NOMO-1 treated with DMSO at 0.1 percent for 48 hours (cell line): ENCODE data around the gene CCDC127.
A peak's percentile ranks its signal among the peaks of the same experiment; 100 is the strongest.

Source experiments
- DNase-seq: peaks from one replicate; lab custom pipeline; 2025; ENCODE audit not compliant: unreplicated experiment; lab: John Stamatoyannopoulos, UW

The CCDC127 gene

DNA sequence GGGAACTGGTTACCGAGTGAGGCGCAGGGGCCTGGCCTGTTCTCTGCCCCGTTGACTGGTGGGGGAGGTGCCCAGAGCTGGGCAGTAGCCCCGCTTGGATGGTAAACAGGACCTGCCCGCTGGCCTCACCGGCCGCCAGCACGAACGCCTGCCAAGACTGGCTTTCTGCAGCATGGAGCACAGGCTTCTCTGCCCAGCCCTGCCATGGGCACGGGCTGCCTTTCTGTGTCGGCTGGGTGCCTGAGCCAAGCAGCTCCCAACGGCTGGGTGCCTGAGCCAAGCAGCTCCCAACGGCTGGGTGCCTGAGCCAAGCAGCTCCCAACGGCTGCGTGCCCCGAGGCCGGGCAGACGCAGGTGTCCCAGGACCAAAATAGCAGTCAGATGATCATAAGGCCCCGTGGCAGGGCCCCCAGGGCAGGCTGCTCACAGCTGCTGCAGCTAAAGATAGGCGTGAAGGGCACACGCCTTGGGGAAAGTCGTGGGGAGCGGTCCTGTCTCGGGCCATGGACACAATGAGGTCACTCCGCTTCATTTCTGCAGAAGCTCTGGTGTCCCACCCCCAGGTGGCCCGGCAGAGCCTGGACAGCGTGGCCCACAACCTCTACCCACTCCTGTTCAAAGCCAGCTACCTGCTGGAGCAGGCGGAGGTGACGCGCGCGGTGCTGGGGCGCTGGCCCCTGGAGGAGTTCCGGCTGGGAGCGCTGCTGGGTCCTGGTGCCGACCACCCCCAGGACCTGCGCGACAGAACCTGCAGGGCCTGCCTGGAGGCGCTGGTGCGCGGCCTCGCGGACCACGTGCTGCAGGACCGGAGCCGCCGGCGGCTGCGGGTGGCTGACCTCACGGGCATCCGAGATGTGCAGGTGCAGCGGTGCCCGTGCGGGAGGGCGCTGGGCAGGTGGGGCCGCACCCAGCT lies 26.7 kb downstream of the CCDC127 start, which contains the start of gene LRRC14B:
TSS of gene LRRC14B (plus strand) at position 460 of the 913 bp plus-strand sequence. CDS start at position 504, 44 bp downstream.
- no peak for DNase-seq

- no peak for DNase-seq
These were observed 27.5 kb downstream of the CCDC127 start for GRCh38 chr5:190366-191035.

GRCh38 chr5:189976-190365 lies 28.0 kb downstream of the CCDC127 start:
- no peak for DNase-seq

DNA sequence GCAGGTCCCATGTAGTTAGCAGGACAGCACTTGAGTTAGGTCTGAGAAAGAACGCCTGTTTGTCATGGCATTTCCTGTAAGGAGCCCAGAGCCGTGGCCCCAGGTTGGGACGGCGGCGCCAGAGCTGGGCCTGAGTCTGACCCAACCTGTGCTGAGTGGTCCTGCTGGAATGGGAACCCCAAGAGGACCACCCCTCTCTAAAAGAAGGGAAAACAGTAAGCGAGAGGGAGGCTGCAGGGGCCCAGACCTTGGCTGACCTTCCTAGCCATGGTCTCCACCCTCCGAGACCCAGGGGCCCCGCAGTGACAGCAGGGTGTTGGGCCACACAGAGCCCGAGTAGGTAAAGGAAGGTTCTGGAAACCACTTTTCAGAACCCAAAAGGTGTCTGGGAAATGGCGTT lies 28.5 kb downstream of the CCDC127 start:
- no peak for DNase-seq

- peak; percentile 81 for DNase-seq
These were observed 29.2 kb downstream of the CCDC127 start for GRCh38 chr5:188488-189481.

GRCh38 chr5:187617-188451 lies 30.1 kb downstream of the CCDC127 start:
- no peak for DNase-seq

DNA sequence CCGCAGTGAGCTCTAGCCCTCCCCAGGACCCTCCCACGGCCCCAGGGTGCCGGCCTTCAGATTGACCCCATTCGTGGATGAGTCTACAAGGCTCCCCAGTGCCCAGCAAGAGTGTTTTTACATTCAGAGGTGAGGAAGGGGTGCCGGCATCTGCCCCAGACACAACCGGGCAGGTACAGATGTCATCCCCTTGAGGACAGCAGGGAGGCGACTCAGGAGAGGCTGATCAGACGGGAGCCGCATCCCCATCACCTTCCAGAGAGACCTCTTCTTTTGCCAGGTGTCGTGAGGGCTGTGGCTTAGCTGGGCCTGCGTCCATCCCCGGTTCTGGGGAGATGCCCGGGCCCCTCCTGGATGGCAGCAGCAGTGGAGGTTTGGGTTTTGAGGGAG lies 30.9 kb downstream of the CCDC127 start:
- DNase-seq = no peak

GRCh38 chr5:186091-187041 lies 31.6 kb downstream of the CCDC127 start:
- DNase-seq = no peak

DNA sequence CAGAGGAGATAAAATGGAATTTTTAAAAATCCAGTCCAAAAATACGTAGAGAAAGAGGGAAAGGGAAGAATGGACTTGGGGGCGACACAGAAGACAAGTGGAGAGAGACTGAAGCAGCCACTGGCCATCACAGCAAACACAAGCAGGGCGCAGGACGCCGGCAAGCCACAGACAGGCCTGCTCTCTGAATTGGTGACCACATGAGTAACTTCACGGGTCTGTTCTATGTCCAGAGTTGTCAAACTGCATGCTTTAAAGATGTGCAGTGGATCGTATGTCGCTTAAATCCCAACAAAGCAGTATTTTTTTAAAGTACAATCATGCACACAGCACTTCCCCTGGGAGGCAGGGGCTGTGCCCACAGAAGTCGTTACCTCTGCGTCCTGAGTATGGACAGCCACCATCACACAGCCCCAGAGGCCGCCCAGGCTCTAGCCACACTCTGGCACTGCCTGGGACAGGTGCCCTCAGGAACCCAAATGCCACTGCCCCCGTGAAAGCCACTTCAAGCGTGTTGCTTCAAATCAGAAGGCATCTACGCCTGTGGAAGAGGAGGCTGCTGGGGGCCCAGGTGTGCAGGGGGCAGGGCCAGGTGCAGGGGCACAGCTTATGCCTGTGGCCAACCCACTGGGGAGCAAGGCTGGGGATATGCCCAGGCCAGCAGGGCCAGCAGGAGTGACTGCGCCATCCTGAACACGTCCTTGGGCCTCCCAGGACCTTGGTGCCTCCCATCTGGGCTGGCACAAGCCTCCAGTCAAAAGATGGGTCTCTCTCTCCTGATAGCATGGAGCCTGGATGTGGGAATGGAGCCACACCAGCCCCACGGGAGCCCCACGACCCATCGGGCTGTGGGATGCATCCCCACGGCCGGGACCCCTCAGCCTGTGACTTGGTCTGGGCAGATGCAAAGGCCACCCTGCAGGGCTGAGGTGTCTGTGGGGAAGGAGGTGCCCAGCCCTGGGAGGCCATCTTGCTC lies 32.6 kb downstream of the CCDC127 start:
- DNase-seq = no peak

- DNase-seq = no peak
These were observed 33.5 kb downstream of the CCDC127 start for GRCh38 chr5:184471-184870.

DNA sequence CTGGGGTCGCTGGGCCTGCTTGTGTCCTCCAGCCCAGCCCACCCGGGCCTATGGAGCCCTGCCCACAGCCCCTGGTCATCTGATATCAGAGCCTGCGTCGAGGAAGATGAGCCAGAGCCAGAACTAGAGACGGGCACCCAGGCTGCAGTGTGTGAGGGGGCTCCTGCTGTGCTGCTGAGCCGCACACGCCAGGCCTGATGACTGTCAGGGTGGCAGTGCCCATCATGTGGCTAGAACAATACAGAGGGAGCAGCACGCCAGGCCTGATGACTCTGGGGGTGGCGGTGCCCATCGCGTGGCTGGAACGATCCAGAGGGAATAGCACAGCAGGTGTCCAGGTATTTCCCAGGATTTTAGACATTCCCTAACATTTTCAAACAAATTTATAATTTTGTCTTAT lies 35.8 kb downstream of the CCDC127 start:
- no peak for DNase-seq

- DNase-seq = no peak
These were observed 36.4 kb downstream of the CCDC127 start for GRCh38 chr5:181566-181965.

GRCh38 chr5:181160-181559 lies 36.8 kb downstream of the CCDC127 start:
- no peak for DNase-seq

DNA sequence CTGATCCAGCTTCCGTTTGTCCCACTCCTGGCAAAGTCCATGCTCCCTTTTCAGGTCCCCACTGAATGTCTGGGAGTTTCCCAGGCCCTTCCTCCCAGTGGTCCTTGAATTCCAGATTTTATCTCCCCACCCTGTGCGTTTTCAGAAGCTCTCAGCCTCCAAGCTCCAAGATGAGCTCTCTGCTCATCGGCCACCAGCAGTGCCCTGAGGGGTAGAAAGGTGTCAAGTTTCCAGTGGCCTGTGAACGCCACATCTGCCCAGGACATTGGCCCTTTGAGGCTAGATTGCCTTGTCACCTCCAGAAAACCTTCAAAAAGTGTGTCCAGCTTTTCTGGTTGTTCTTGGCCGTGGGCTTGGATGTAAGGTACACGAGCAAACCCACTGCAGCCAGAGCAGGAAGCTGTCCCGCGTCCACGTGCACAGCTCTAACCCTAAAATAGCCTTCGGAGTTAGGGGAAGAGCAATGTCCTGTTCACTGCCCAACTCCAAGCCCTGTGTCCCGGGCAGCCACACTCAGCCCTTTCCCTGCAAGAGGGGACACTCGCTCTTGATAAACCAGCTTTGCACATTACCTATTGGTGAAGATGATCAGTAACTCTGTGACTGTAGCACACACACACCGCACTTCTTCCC lies 37.6 kb downstream of the CCDC127 start:
- DNase-seq = no peak

- DNase-seq = no peak
These were observed 38.6 kb downstream of the CCDC127 start for GRCh38 chr5:179401-179800.

- DNase-seq = no peak
These were observed 39.8 kb downstream of the CCDC127 start for GRCh38 chr5:178110-178509.

DNA sequence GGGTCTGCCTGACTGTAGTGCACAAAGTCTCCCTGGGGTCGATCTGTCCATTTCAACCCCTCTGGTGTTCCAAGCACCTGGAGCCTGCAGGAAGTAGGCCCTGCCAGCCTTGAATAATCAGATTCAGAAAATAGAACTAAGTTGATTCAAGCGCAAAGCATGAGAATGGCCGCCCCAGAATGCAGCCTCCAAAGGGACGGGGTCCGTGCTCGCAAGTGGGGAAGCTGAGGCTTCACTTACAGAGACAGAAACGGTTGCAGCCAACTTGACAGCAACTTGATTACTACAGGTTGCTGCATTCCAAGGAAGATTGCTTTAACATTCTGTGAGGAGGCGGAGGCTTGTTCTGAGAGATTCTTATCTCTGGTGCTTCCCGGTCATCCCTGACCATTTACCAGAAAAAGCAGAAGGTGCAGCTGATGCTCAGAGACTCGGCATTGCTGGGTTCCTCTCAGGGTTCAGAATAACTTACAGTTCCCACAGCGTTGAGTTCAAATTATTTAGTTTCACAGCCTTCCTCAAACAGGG lies 41.6 kb downstream of the CCDC127 start:
- DNase-seq = no peak
